HepG2 (cell line): ENCODE results near the gene CLASP2. TPM values are rescaled to one million over a fixed set of nuclear protein-coding genes. Genes with fewer than 3 reads are reported as not detected.

Source experiments
- ATAC-seq: fragments of 200-7000 bp; cut with Tn5 transposase; 3 replicates; pipeline ENCODE4 v1.9.1; 2020; ENCODE audit warnings: mild to moderate bottlenecking, moderate library complexity
- BruUV-seq: library from RNA; stranded (reverse); fragments of 400-500 nt; replicated peaks from 2 replicates; lab custom pipeline; 2021; lab: Mats Ljungman, UMichigan
- CTCF ChIA-PET: fragments of 300-600 bp; formaldehyde crosslinking; extraction: SDS; loops from one replicate; lab custom pipeline; 2021; ENCODE audit warnings: low total read pairs, inconsistent platforms, low intra/inter-chr PET ratio; lab: Yijun Ruan, JAX
- POLR2A ChIA-PET: fragments of 350-600 bp; sonication (Branson Sonifier 250); formaldehyde crosslinking; loops from one replicate; lab custom pipeline; 2020; ENCODE audit warnings: antibody characterized with exemption, inconsistent platforms; lab: Yijun Ruan, JAX
- DNase-seq: peaks from one replicate; pipeline ENCODE4 v3.0.0-alpha.2; 2015; ENCODE audit warnings: low spot score
- FAIRE-seq: peaks from 3 replicates; lab custom pipeline; 2011; peaks lifted over from hg19 to GRCh38; lab: Jason Lieb, UNC
- H2AFZ ChIP-seq: one replicate; pipeline ENCODE4 v1.6.1; 2011; ENCODE audit warnings: low read length, inconsistent platforms
- H3K27ac ChIP-seq: fragments of 300-600 bp; 3 replicates; pipeline ENCODE4 v1.8.0; 2011; ENCODE audit warnings: mixed run types, mild to moderate bottlenecking, mixed read lengths, low read length, inconsistent platforms; ENCODE audit not compliant: insufficient read depth; ENCODE audit errors: extremely low read length
- H3K27me3 ChIP-seq, 2 experiments: fragments of 200-600 bp in 1 of 2; 2 replicates in 1 of 2; 3 replicates in 1 of 2; pipeline versions ENCODE4 v1.6.0 to v1.8.0; 2011; ENCODE audit warnings: low read length in 2 of 2, mild to moderate bottlenecking in 2 of 2, moderate library complexity in 2 of 2, inconsistent platforms in 1 of 2; ENCODE audit not compliant: insufficient read depth in 2 of 2, control insufficient read depth in 1 of 2
- H3K36me3 ChIP-seq, 2 experiments: fragments of 200-600 bp in 1 of 2; replicated peaks in 1 of 2; 2 replicates in 1 of 2; 3 replicates in 1 of 2; pipeline versions ENCODE4 v1.5.1 to v1.8.0; 2011; ENCODE audit warnings: low read length in 2 of 2, inconsistent platforms in 1 of 2; ENCODE audit not compliant: insufficient read depth in 2 of 2, control insufficient read depth in 1 of 2
- H3K4me1 ChIP-seq: 2 replicates; pipeline ENCODE4 v1.5.1; 2012; ENCODE audit warnings: low read length, inconsistent platforms; ENCODE audit not compliant: insufficient read depth
- H3K4me2 ChIP-seq: 2 replicates; pipeline ENCODE4 v1.6.0; 2011; ENCODE audit warnings: low read depth, low read length, inconsistent platforms
- H3K4me3 ChIP-seq, 3 experiments: fragments of 200-600 bp in 1 of 3; sonication (generic), shearing (Covaris generic) in 1 of 3; replicated peaks in 1 of 3; 2 replicates each; pipeline ENCODE4 v1.5.1; 2011 to 2016; ENCODE audit warnings: low read length in 3 of 3, inconsistent platforms in 2 of 3, low read depth in 2 of 3, mild to moderate bottlenecking in 2 of 3, control low read depth in 1 of 3, mixed read lengths in 1 of 3; ENCODE audit not compliant: insufficient read depth in 1 of 3
- H3K79me2 ChIP-seq: one replicate; pipeline ENCODE4 v1.6.1; 2011; ENCODE audit warnings: low read length, inconsistent platforms; ENCODE audit not compliant: insufficient read depth
- H3K9ac ChIP-seq: 2 replicates; pipeline ENCODE4 v1.6.0; 2011; ENCODE audit warnings: mild to moderate bottlenecking, low read depth, low read length, inconsistent platforms; ENCODE audit not compliant: insufficient read depth
- H3K9me3 ChIP-seq: 2 replicates; pipeline ENCODE4 v1.5.1; 2012; ENCODE audit warnings: mild to moderate bottlenecking, low read length
- H4K20me1 ChIP-seq: 2 replicates; pipeline ENCODE4 v1.6.0; 2011; ENCODE audit warnings: inconsistent platforms, mild to moderate bottlenecking, low read length, moderate library complexity; ENCODE audit not compliant: insufficient read depth
- CC2D1A ChIP-seq: sonication (generic); formaldehyde crosslinking; IDR thresholded peaks from 2 replicates; pipeline ENCODE4 v1.8.1; 2023; ENCODE audit warnings: mild to moderate bottlenecking, missing genetic modification reagents
- NFE2L1 ChIP-seq: sonication (generic); formaldehyde crosslinking; IDR thresholded peaks from 2 replicates; pipeline ENCODE4 v1.4.0; 2020; ENCODE audit warnings: missing genetic modification reagents, mild to moderate bottlenecking, borderline replicate concordance
- PTBP1 ChIP-seq: fragments of 200-400 bp; formaldehyde crosslinking; IDR thresholded peaks from 2 replicates; pipeline ENCODE4 v1.6.1; 2018; ENCODE audit warnings: low read length, low read depth; ENCODE audit not compliant: poor library complexity, severe bottlenecking
- RCOR2 ChIP-seq: IDR thresholded peaks from 2 replicates; pipeline ENCODE4 v1.6.1; 2016; ENCODE audit warnings: missing biosample characterization, missing genetic modification reagents
- TEAD2 ChIP-seq: sonication (generic); formaldehyde crosslinking; IDR thresholded peaks from 2 replicates; pipeline ENCODE4 v1.9.0; 2021; ENCODE audit warnings: missing genetic modification reagents
- ZBTB8A ChIP-seq: sonication (generic); formaldehyde crosslinking; IDR thresholded peaks from 2 replicates; pipeline ENCODE4 v1.4.0; 2020; ENCODE audit warnings: mild to moderate bottlenecking, low read depth, missing genetic modification reagents, borderline replicate concordance
- ZNF337 ChIP-seq: sonication (generic); formaldehyde crosslinking; IDR thresholded peaks from 2 replicates; pipeline ENCODE4 v1.5.1; 2020; ENCODE audit warnings: missing genetic modification reagents, low read depth, mild to moderate bottlenecking, borderline replicate concordance
- ZNF577 ChIP-seq: sonication (generic); formaldehyde crosslinking; IDR thresholded peaks from 2 replicates; pipeline ENCODE4 v1.4.0; 2020; ENCODE audit warnings: mild to moderate bottlenecking, low read depth, missing genetic modification reagents, borderline replicate concordance
- ZNF746 ChIP-seq: sonication (generic); formaldehyde crosslinking; IDR thresholded peaks from 2 replicates; pipeline ENCODE4 v1.8.0; 2022; ENCODE audit warnings: mild to moderate bottlenecking, missing genetic modification reagents
- WGBS: methylation state at CpG from one replicate; pipeline ENCODE4 v1.1.6; 2017; ENCODE audit warnings: low lambda C conversion rate; 5-methylcytosine and 5-hydroxymethylcytosine counted together
- in situ Hi-C: cut with HindIII; loops from 2 replicates; pipeline ENCODE4 v1.10.0; 2017; ENCODE audit warnings: low pct_unique_long_range_greater_than_20kb; ENCODE audit not compliant: extremely low pct_ligation_motif_present
- intact Hi-C: fragments of 100-400 bp; cut with micrococcal nuclease; formaldehyde crosslinking; loops from one replicate; pipeline ENCODE4 v1.10.0; 2022; ENCODE audit not compliant: unreplicated experiment
- polyA plus RNA-seq, 8 experiments: library from polyadenylated mRNA; depleted of rRNA in 3 of 8; stranded (reverse) in 7 of 8; unstranded in 1 of 8; fragments of >200 nt; fragmentation: Illumina TruSeq in 4 of 8; extraction: Trizol in 4 of 8; gene quantifications; 2 replicates each; pipeline versions ENCODE4 v1.2.1 to v1.2.3, GENCODE V29; 2011 to 2016; ENCODE audit warnings: low read depth in 4 of 8, missing spikeins in 1 of 8, mixed read lengths in 1 of 8; ENCODE audit not compliant: insufficient read depth in 1 of 8
- total RNA-seq, 5 experiments: library from RNA; depleted of rRNA; stranded (reverse); fragments of >200 nt; fragmentation: Illumina TruSeq; extraction: Trizol; gene quantifications; 2 replicates each; pipeline ENCODE4 v1.2.3, GENCODE V29; 2016; ENCODE audit warnings: low read depth in 1 of 5
- TF ChIP-seq, protein P1 (sequence below), 2 experiments: IDR thresholded peaks; 2 replicates each; pipeline ENCODE4 v1.6.1; 2011 to 2012; ENCODE audit warnings: low read length in 2 of 2, borderline replicate concordance in 1 of 2, low read depth in 1 of 2, mild to moderate bottlenecking in 1 of 2, moderate library complexity in 1 of 2
- TF ChIP-seq, protein P2 (sequence below): sonication (generic); formaldehyde crosslinking; IDR thresholded peaks from 2 replicates; pipeline ENCODE4 v1.4.0; 2020; ENCODE audit warnings: mild to moderate bottlenecking, missing genetic modification reagents
- TF ChIP-seq, protein P3 (sequence below): sonication (generic); formaldehyde crosslinking; IDR thresholded peaks from 2 replicates; pipeline ENCODE4 v1.4.0; 2020; ENCODE audit warnings: missing genetic modification reagents, borderline replicate concordance

CLASP2 gene
- total and polyA plus RNA-seq, 2 of the 13 experiments (the other 11 are each of a cell fraction or from before 2014, with no cell fraction given): 15.7 to 34.8 TPM

DNA sequence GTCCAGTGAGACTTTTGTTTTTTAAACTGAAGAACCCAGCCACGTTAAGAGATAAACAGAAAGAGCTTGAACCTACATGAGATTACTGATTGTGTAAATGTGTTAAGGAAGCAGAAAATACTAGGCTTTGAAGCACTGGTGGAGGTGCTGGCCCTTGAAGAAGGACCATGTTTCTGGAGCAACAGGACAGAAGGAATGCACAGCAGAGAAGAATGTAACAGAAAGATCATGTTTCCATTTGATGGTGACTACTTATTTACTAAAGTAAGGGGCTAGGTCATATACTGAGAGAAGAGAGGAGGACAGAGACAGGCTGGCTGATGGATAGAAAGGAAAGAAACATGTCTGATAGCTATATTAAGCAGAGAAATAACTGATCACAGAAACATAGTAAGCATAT is 88.8 kb downstream of the CLASP2 start:
- BruUV-seq: no TSS peak
- intact Hi-C loops: no loop called here
- no peaks in the 10 kb centered on the region for H3K79me2 ChIP-seq
- H3K4me1 ChIP-seq: no peaks in the 10 kb centered on the region
- H3K27ac ChIP-seq: no peak overlapping the region
- H3K36me3 ChIP-seq: no peaks in the 10 kb centered on the region; a peak in 3 of 5 replicates
- no peak for ATAC-seq
- no peak for FAIRE-seq
- no peaks in the 10 kb centered on the region for H3K9me3 ChIP-seq
- 86% methylated on average over 1 of the region's 1 CpG for WGBS
- POLR2A ChIA-PET: no interaction called here
- no peak overlapping the region for H3K4me3 ChIP-seq
- no peak overlapping the region for H2AFZ ChIP-seq
- DNase-seq: no peak
- in situ Hi-C loops: no loop called here
- H4K20me1 ChIP-seq: no peaks in the 10 kb centered on the region
- no peak overlapping the region for H3K9ac ChIP-seq
- H3K4me2 ChIP-seq: no peak overlapping the region
- CTCF ChIA-PET: no interaction called here
- no peaks in the 10 kb centered on the region for H3K27me3 ChIP-seq
- TF ChIP-seq NFE2L1: no peak
- TF ChIP-seq TEAD2 (CRISPR knock-in tag): no peak
- no peak for TF ChIP-seq ZNF746 (CRISPR knock-in tag)
- TF ChIP-seq PTBP1: no peak
- TF ChIP-seq, protein P1, sequence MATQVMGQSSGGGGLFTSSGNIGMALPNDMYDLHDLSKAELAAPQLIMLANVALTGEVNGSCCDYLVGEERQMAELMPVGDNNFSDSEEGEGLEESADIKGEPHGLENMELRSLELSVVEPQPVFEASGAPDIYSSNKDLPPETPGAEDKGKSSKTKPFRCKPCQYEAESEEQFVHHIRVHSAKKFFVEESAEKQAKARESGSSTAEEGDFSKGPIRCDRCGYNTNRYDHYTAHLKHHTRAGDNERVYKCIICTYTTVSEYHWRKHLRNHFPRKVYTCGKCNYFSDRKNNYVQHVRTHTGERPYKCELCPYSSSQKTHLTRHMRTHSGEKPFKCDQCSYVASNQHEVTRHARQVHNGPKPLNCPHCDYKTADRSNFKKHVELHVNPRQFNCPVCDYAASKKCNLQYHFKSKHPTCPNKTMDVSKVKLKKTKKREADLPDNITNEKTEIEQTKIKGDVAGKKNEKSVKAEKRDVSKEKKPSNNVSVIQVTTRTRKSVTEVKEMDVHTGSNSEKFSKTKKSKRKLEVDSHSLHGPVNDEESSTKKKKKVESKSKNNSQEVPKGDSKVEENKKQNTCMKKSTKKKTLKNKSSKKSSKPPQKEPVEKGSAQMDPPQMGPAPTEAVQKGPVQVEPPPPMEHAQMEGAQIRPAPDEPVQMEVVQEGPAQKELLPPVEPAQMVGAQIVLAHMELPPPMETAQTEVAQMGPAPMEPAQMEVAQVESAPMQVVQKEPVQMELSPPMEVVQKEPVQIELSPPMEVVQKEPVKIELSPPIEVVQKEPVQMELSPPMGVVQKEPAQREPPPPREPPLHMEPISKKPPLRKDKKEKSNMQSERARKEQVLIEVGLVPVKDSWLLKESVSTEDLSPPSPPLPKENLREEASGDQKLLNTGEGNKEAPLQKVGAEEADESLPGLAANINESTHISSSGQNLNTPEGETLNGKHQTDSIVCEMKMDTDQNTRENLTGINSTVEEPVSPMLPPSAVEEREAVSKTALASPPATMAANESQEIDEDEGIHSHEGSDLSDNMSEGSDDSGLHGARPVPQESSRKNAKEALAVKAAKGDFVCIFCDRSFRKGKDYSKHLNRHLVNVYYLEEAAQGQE (IDR thresholded peaks at IDR 0.05; ENCODE audit: borderline replicate concordance in 1 of 2, low read depth in 1 of 2, low read length in 2 of 2): no peak
- TF ChIP-seq ZBTB8A (CRISPR knock-in tag): no peak
- no peak for TF ChIP-seq RCOR2 (CRISPR knock-in tag)
- TF ChIP-seq ZNF577 (CRISPR knock-in tag): no peak
- TF ChIP-seq ZNF337 (CRISPR knock-in tag): no peak
- TF ChIP-seq CC2D1A (CRISPR knock-in tag): no peak
- TF ChIP-seq, protein P2, sequence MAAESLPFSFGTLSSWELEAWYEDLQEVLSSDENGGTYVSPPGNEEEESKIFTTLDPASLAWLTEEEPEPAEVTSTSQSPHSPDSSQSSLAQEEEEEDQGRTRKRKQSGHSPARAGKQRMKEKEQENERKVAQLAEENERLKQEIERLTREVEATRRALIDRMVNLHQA (CRISPR knock-in tag): no peak
- TF ChIP-seq, protein P3, sequence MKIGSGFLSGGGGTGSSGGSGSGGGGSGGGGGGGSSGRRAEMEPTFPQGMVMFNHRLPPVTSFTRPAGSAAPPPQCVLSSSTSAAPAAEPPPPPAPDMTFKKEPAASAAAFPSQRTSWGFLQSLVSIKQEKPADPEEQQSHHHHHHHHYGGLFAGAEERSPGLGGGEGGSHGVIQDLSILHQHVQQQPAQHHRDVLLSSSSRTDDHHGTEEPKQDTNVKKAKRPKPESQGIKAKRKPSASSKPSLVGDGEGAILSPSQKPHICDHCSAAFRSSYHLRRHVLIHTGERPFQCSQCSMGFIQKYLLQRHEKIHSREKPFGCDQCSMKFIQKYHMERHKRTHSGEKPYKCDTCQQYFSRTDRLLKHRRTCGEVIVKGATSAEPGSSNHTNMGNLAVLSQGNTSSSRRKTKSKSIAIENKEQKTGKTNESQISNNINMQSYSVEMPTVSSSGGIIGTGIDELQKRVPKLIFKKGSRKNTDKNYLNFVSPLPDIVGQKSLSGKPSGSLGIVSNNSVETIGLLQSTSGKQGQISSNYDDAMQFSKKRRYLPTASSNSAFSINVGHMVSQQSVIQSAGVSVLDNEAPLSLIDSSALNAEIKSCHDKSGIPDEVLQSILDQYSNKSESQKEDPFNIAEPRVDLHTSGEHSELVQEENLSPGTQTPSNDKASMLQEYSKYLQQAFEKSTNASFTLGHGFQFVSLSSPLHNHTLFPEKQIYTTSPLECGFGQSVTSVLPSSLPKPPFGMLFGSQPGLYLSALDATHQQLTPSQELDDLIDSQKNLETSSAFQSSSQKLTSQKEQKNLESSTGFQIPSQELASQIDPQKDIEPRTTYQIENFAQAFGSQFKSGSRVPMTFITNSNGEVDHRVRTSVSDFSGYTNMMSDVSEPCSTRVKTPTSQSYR (CRISPR knock-in tag): no peak
